ENCODE results near the gene INS. TPM values are rescaled to one million over a fixed set of nuclear protein-coding genes. Genes with fewer than 3 reads are reported as not detected.

Gene INS
- total and polyA plus RNA-seq, 2 of the 8 experiments (the other 6 are each of a cell fraction or from before 2014, with no cell fraction given) = not detected

- no peak for TF ChIP-seq CTCF (IDR thresholded peaks at IDR 0.05; ENCODE audit: control extremely low read depth in 1 of 3, insufficient read depth in 1 of 3, low read depth in 1 of 3, low read length in 3 of 3)
- TF ChIP-seq NANOG (IDR thresholded peaks at IDR 0.05; ENCODE audit: insufficient read depth, low read depth, low read length, poor library complexity, severe bottlenecking) = no peak
- TF ChIP-seq TAF7 (optimal IDR thresholded peaks at IDR 0.05; ENCODE audit: borderline replicate concordance, low read depth, low read length) = no peak
- TF ChIP-seq KDM4A (IDR thresholded peaks at IDR 0.05; ENCODE audit: low read depth, low read length, severe bottlenecking) = no peak
- no peak for TF ChIP-seq SRF (IDR thresholded peaks at IDR 0.05; ENCODE audit: low read depth, low read length)
Measured at GRCh38 chr11:2164081-2164480, 3.1 kb upstream of the INS start (continued).

All from H1 (cell line).